Measurements from ENCODE around the gene PTN.
"Not testable (repeated sequence)": the region's sequence is repeated elsewhere in the genome, so short reads cannot be mapped to it uniquely, and the experiment has no call there.

The PTN gene

GRCh38 chr7:137258552-137258951 lies 85.0 kb downstream of the PTN start:
- no peak for DNase-seq

GRCh38 chr7:137254766-137255165 lies 88.8 kb downstream of the PTN start:
- no peak for DNase-seq

GRCh38 chr7:137245890-137246289 lies 97.6 kb downstream of the PTN start:
- no peak for DNase-seq

GRCh38 chr7:137245186-137245585 lies 98.3 kb downstream of the PTN start:
- DNase-seq, result no peak

DNA sequence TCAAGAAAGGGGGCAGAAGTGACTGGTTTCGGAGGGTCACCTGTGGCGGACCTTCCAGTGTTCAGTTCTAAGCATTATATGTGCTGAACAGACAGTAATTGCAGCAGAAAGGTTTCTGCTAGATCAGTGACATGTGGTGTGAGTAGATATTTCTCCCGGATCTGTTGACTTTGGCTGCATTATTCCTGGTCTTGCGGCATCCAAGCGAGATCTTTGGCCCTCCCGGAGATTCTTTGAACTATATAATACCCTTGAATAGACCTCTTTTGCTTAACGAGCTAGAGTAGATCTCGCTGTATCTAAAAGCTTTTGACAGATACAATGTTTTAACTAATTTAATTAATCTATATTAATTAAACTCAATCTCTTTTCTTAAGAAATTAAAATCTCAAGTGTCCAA lies 99.8 kb downstream of the PTN start:
- DNase-seq, result no peak

DNA sequence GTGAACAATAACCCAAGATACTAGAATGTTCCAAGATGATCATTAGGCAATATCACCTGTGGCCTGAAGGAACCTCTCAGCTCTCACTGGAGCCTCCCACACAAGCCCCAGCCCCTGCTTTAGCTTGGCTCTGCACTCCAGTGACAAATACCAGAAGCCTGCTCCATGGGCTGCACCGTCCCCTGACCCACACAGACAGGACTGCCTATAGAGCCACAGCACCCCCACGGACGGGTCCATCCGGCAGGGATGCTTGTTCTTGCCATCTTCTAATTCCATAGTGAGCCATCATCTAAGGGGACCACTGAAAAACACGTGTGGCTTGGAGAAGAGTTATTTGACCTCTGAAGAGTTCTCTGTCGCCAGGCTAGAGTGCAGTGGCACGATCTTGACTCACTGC lies 100.9 kb downstream of the PTN start:
- DNase-seq, result no peak

DNA sequence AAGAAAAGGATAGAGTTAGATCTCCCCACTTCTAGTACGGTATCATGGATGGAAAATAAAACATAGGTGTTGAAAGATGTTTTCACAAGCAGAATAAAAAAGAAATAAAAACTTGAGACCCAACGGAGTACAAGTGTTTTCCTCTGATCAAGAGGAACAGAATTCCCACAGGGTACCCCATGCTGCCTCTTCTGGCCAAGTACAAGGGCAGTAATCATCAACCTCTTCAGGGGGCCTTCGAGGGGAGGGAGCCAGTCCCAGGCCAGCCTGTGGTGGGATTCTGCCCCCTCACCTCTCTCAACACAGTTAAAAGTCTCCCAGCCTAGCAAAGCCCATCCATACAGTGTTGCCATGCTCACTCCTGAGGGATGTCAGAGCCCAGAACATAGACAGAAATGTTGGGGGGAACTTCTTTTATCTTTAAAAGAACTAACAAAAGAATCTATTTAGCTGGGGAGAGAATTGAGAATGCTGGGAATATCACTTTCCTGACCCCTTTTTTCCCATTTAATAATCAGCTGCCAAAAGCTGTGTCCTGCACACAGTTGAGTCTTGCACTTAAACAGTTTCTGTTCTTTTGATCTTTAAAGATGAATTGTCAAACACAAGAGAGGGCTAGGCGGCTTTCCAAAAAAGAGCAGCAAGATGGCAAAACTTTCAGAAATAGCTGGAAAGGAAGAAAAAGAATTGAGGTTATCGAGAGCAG lies 101.7 kb downstream of the PTN start:
- no peak for DNase-seq

GRCh38 chr7:137239186-137239585 lies 104.3 kb downstream of the PTN start:
- DNase-seq, result not testable (repeated sequence)

DNA sequence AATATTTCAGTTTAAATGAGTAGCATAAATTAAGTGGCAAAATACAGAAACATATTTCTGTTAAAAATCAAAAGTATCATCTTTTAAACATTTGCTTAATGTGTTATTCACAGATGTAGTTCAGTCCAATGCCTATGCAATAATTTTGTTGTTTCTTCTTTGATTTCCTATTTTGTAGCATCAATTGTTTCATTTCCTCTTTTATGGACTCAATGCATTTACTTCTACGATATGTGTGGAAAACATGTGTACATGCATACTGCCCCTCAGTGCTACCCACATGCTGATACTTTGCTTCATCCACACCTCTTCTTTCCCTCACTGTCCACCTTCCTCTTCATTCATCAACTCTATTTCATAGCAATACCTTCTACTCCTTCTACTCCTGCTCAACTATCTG lies 108.1 kb downstream of the PTN start:
- no peak for DNase-seq

DNA sequence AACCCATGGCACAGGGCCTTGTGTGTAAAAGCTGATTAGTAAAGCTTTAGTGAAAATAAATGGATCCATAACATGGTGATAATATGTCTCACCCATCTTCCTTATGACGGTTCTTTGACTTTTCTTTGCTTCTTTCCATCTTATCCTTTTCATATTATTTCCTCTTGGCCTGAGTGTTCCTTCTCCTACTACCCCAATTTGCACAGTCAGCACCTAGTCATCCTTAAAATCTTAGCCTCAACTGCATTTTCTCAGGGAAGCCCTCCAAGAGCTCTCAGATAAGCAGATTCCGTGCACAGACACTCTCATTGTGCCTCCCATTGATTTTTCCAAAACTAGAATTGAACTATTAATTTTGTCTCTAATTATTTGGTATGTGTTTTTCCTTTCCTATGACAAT lies 112.4 kb downstream of the PTN start:
- DNase-seq, result no peak

- no peak for DNase-seq
These were observed 122.1 kb downstream of the PTN start for GRCh38 chr7:137221467-137221866.

GRCh38 chr7:137213744-137214143 lies 129.8 kb downstream of the PTN start:
- no peak for DNase-seq

GRCh38 chr7:137209151-137209817 lies 134.2 kb downstream of the PTN start:
- no peak for DNase-seq

DNA sequence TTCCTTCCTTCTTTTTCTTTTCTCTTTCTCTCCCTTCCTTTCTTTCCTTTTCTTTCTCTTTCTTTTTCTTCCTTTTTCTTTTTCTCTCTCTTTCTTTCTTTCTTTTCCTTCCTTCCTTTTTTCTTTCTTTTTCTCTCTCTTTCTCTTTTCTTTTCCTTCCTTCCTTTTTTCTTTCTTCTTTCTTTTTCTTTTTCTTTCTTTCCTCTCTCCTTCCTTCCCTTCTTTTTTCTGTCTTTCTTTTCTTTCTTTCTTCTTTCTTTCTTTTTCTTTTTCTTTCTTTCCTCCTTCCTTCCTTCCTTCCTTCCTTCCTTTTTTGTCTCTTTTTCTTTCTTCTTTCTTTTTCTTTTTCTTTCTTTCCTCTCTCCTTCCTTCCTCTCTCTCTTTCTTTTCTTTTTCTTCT lies 136.8 kb downstream of the PTN start:
- DNase-seq, result no peak

GRCh38 chr7:137204246-137204645 lies 139.3 kb downstream of the PTN start:
- no peak for DNase-seq

DNA sequence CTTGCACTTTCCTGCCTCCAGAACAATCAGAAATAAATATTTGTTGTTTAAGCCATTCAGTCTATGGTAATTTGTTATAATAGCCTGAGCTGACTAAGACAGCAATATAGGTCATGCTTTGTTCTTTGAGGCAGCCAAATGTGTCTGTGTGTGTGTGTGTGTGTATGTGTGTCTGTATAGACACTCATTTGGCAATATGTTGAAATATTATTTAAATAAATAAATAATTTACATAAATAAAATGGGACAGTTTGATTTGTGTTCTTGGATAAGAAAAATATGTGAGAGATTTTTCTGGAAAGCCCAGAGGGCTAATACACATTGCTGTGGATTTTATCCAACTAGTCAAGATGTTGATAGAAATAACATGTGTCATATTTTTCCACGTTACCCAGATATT lies 140.2 kb downstream of the PTN start:
- no peak for DNase-seq

DNA sequence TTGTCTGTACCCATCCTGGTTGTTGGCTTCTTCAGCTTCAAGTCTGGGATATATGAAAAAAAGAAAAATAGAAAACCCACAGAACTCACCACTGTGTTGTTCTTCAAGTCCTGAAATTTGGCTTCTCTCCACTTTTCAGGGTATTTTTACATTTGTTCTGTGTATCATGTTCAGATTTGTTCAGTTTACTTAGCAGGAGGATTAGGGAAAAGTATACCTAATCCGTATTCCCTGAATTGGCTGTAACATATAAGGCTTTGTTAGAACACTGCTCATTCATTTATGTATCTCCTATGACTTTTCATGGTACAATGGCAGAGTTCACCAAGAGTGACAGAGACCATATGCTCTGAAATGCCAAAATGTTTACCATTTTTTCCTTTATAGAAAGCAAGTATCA lies 146.9 kb downstream of the PTN start:
- DNase-seq, result no peak

DNA sequence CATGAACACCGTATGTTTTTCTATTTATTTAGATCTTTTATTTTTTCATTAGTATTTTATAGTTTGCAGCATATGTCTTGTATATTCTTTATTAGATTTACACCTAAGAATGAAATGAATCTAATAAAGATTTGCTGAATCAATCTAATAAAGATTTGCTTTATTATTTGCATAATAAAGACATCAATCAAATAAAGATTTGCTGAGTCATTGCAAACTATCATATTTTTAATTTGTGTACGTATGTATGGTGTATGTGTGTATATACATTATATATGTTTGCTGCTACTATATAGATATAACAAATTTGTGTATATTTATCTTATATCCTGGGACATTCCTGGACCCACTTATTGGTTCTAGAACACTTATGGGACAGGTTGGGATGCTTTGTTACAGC lies 147.5 kb downstream of the PTN start:
- no peak for DNase-seq

DNA sequence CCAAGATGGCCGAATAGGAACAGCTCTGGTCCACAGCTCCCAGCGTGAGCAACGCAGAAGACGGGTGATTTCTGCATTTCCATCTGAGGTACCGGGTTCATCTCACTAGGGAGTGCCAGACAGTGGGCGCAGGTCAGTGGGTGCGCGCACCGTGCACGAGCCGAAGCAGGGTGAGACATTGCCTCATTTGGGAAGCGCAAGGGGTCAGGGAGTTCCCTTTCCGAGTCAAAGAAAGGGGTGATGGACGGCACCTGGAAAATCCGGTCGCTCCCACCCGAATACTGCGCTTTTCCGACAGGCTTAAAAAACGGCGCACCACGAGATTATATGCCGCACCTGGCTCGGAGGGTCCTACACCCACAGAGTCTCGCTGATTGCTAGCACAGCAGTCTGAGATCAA lies 161.9 kb downstream of the PTN start:
- not testable (repeated sequence) for DNase-seq

Data from NCI-H1417 treated with DMSO at 0.1 percent for 48 hours (cell line).